Lower lobe of right lung (tissue), 2 donors: ENCODE results near the gene KCNC3. TPM values are rescaled to one million over a fixed set of nuclear protein-coding genes. Genes with fewer than 3 reads are reported as not detected.

ENCODE experiments used
- ATAC-seq, 2 donors: fragments of 200-7000 bp; cut with Tn5 transposase; one replicate each; pipeline ENCODE4 v1.9.1; 2020 to 2022; ENCODE audit warnings: mild to moderate bottlenecking in 2 of 2, moderate library complexity in 2 of 2
- DNase-seq: peaks from one replicate; pipeline ENCODE4 v3.0.0-alpha.2; 2020
- H3K27ac ChIP-seq: fragments of 200-600 bp; one replicate; pipeline ENCODE4 v1.8.0; 2022
- H3K27me3 ChIP-seq: fragments of 200-600 bp; one replicate; pipeline ENCODE4 v1.8.0; 2022; ENCODE audit warnings: low read depth
- H3K36me3 ChIP-seq: fragments of 200-600 bp; one replicate; pipeline ENCODE4 v1.8.0; 2022; ENCODE audit warnings: mild to moderate bottlenecking
- H3K4me1 ChIP-seq: fragments of 200-600 bp; one replicate; pipeline ENCODE4 v1.8.0; 2022
- H3K4me3 ChIP-seq: fragments of 200-600 bp; one replicate; pipeline ENCODE4 v1.8.0; 2022; ENCODE audit warnings: mild to moderate bottlenecking
- H3K9me3 ChIP-seq: fragments of 200-600 bp; one replicate; pipeline ENCODE4 v1.8.0; 2022
- intact Hi-C: fragments of 100-400 bp; cut with DNase I; formaldehyde crosslinking; loops from one replicate; pipeline ENCODE4 v1.11.0; 2022
- total RNA-seq: library from RNA; stranded (reverse); fragmentation: NEBNext Ultra II Directional; extraction: Animal tissue kit (Norgen Biotek cat#: 25700); gene quantifications from one replicate; pipeline ENCODE4 v1.2.1, GENCODE V29; 2021
- TF ChIP-seq, protein P1 (sequence below): fragments of 200-600 bp; IDR thresholded peaks from one replicate; pipeline ENCODE4 v1.8.0; 2022; ENCODE audit warnings: antibody characterized with exemption, mild to moderate bottlenecking
- donor health status: DM: no; HTN: yes; CAD: no; lungs with severe emphysema.

Gene KCNC3
- total RNA-seq, 1 donor from 2014 or later = 11.1 TPM

DNA sequence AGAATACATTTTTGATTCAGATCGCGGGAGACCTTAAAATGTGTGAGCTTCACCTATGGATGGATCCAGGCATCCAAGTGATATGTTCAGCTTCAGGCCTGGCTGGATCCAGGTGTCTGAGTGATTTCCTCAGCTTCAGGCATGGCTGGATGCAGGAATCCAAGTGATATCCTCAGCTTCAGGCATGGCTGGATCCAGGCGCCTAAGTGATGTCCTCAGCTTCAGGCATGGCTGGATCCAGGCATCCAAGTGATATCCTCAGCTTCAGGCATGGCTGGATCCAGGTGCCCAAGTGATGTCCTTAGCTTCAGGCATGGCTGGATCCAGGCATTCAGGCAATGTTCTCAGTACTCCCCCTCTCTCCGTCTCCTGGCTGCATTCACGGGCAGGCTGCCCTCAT, 60.7 kb downstream of the KCNC3 start:
- intact Hi-C loops = no loop called here
- DNase-seq = no peak
- Histone ChIP-seq H3K4me1 (no peaks in the 10 kb centered on the region), H3K9me3 (no peaks in the 10 kb centered on the region), H3K4me3 (no peak overlapping the region), H3K27ac (no peak overlapping the region), H3K36me3 (peaks cover 37% of the 10 kb centered on the region), H3K27me3 (no peaks in the 10 kb centered on the region)
- no peak for ATAC-seq
- TF ChIP-seq, protein P1, sequence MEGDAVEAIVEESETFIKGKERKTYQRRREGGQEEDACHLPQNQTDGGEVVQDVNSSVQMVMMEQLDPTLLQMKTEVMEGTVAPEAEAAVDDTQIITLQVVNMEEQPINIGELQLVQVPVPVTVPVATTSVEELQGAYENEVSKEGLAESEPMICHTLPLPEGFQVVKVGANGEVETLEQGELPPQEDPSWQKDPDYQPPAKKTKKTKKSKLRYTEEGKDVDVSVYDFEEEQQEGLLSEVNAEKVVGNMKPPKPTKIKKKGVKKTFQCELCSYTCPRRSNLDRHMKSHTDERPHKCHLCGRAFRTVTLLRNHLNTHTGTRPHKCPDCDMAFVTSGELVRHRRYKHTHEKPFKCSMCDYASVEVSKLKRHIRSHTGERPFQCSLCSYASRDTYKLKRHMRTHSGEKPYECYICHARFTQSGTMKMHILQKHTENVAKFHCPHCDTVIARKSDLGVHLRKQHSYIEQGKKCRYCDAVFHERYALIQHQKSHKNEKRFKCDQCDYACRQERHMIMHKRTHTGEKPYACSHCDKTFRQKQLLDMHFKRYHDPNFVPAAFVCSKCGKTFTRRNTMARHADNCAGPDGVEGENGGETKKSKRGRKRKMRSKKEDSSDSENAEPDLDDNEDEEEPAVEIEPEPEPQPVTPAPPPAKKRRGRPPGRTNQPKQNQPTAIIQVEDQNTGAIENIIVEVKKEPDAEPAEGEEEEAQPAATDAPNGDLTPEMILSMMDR = no peak

DNA sequence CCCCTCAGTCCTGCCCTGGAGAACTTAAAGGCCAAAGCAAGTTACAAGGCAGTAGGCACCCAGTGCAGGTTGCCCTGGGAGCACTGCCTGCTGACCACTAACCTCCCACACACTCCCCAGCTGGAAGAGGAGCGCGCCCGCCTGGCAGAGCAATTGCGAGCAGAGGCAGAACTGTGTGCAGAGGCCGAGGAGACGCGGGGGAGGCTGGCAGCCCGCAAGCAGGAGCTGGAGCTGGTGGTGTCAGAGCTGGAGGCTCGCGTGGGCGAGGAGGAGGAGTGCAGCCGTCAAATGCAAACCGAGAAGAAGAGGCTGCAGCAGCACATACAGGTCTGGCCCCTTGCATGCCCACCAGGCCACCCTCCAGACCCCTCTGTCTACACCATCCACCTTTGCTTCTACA, 61.1 kb downstream of the KCNC3 start:
- H3K36me3 ChIP-seq = peaks cover 37% of the 10 kb centered on the region
- no peaks in the 10 kb centered on the region for H3K27me3 ChIP-seq
- no peak for ATAC-seq
- H3K4me3 ChIP-seq = no peak overlapping the region
- no peaks in the 10 kb centered on the region for H3K4me1 ChIP-seq
- TF ChIP-seq, protein P1 = no peak
- H3K27ac ChIP-seq = no peak overlapping the region
- intact Hi-C loops = no loop called here
- no peaks in the 10 kb centered on the region for H3K9me3 ChIP-seq
- no peak for DNase-seq

DNA sequence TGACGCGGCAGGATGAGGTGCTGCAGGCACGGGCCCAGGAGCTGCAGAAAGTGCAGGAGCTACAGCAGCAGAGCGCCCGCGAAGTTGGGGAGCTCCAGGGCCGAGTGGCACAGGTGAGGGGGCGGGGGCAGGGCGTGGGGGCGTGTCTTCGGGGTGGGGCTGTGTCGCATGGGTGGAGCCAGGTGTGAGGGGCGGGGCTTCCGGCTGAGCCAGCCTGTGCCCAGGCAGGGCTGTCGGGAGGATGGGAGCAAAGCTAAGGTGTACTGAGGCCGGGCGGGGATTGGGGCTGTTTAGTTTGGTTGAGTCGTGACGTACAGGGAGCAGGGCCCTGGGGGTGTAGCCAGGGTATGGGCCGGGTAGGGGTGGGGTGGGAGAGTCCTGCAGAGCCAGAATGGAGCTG, 62.3 kb downstream of the KCNC3 start:
- no peaks in the 10 kb centered on the region for H3K27me3 ChIP-seq
- TF ChIP-seq, protein P1 = no peak
- H3K27ac ChIP-seq = no peak overlapping the region
- intact Hi-C loops = no loop called here
- no peaks in the 10 kb centered on the region for H3K4me1 ChIP-seq
- DNase-seq (no peak), ATAC-seq (peak; percentile 42 to 46)
- H3K9me3 ChIP-seq = no peaks in the 10 kb centered on the region
- peaks cover 39% of the 10 kb centered on the region for H3K36me3 ChIP-seq
- H3K4me3 ChIP-seq = no peak overlapping the region

DNA sequence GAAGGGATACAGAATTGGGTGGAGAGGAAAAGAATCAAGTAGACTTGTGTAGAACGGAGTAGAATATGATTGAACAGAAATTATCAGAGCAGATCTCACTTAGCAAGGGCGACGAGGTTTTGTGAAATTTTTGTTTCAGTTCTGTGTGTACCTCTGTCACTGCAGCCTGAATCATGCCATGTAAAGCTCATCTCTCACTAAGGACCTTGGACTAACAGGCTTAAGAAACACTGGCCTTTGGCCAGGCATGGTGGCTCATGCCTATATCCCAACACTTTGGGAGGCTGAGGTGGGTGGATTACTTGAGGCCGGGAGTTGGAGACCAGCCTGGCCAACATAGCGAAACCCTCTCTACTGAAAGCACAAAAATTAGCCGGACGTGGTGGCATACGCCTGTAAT, 63.1 kb downstream of the KCNC3 start:
- Histone ChIP-seq H3K9me3 (no peaks in the 10 kb centered on the region), H3K27me3 (no peaks in the 10 kb centered on the region), H3K4me3 (no peak overlapping the region), H3K36me3 (peaks cover 38% of the 10 kb centered on the region), H3K4me1 (no peaks in the 10 kb centered on the region), H3K27ac (no peak overlapping the region)
- no peak for ATAC-seq
- TF ChIP-seq, protein P1 = no peak
- intact Hi-C loops = no loop called here
- no peak for DNase-seq

DNA sequence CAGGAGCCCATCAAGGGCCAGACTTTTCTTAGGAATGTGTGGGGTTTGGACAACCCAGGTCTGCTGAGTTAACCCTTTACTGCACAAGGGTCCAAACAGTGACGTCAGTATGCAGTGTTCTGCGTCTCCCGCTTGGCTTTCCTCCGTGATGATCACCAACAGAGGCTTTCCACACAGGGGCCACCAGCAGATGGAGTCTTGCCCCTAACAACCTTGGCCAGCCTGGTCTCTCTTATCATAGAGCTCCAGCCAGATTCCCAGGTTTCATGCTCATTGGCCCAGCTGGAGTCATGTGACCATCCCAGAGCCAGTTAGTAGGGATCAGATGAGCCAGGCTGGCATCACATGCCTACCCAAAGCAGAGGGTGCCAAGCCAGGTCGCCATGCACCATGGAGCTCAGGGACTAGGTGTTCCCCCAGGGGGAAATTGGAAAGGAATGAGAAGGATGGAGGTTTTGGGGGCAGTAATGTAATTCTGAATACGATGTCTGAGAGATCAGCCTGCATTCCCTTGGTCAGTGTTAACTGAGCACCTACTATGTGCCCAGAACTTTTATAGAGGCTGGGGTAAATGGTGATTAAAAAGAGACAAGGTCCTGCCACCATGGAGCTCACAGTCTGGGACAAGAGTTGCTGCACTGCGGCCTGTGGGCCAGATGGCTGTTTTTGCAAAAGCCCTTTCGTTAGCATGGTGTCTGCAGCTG, 64.5 kb downstream of the KCNC3 start:
- DNase-seq = no peak
- Histone ChIP-seq H3K4me3 (no peak overlapping the region), H3K27me3 (no peaks in the 10 kb centered on the region), H3K36me3 (peaks cover 31% of the 10 kb centered on the region), H3K9me3 (no peaks in the 10 kb centered on the region), H3K27ac (no peak overlapping the region), H3K4me1 (no peaks in the 10 kb centered on the region)
- TF ChIP-seq, protein P1 = no peak
- no peak for ATAC-seq
- intact Hi-C loops = no loop called here
